Panc1 (cell line): Measurements from ENCODE around the gene PLAAT1.

ENCODE experiments used
- CTCF ChIP-seq: fragments of 450-650 bp; IDR thresholded peaks from 2 replicates; pipeline ENCODE4 v1.5.1; 2017; ENCODE audit warnings: mild to moderate bottlenecking
- POLR2AphosphoS5 ChIP-seq: IDR thresholded peaks from 2 replicates; pipeline ENCODE4 v1.6.1; 2012; ENCODE audit warnings: mild to moderate bottlenecking, low read depth, low read length, moderate library complexity
- REST ChIP-seq, 2 experiments: IDR thresholded peaks; 2 replicates each; pipeline ENCODE4 v1.6.1; 2011 to 2012; ENCODE audit warnings: low read depth in 2 of 2, control low read depth in 1 of 2, low read length in 1 of 2, mild to moderate bottlenecking in 1 of 2, moderate library complexity in 1 of 2; ENCODE audit not compliant: insufficient read depth in 1 of 2
- SIN3A ChIP-seq: IDR thresholded peaks from 2 replicates; pipeline ENCODE4 v1.6.1; 2012; ENCODE audit warnings: low read depth, mild to moderate bottlenecking, low read length, moderate library complexity, borderline replicate concordance; ENCODE audit not compliant: insufficient read depth

- TF ChIP-seq CTCF: no peak
- TF ChIP-seq POLR2AphosphoS5: no peak
- TF ChIP-seq REST (IDR thresholded peaks at IDR 0.05; ENCODE audit: insufficient read depth in 1 of 2, low read depth in 2 of 2, low read length in 1 of 2): no peak
- TF ChIP-seq SIN3A: no peak
Observed at GRCh38 chr3:193305356-193305755, 64.3 kb downstream of the PLAAT1 start.
